HepG2 (cell line): ENCODE measurements around the gene SPACA9. TPM values are rescaled to one million over a fixed set of nuclear protein-coding genes. Genes with fewer than 3 reads are reported as not detected.

Experiments
- ATAC-seq: fragments of 200-7000 bp; cut with Tn5 transposase; 3 replicates; pipeline ENCODE4 v1.9.1; 2020; ENCODE audit warnings: mild to moderate bottlenecking, moderate library complexity
- BruUV-seq: library from RNA; stranded (reverse); fragments of 400-500 nt; replicated peaks from 2 replicates; lab custom pipeline; 2021; lab: Mats Ljungman, UMichigan
- CTCF ChIA-PET: fragments of 300-600 bp; formaldehyde crosslinking; extraction: SDS; loops from one replicate; lab custom pipeline; 2021; ENCODE audit warnings: low total read pairs, inconsistent platforms, low intra/inter-chr PET ratio; lab: Yijun Ruan, JAX
- POLR2A ChIA-PET: fragments of 350-600 bp; sonication (Branson Sonifier 250); formaldehyde crosslinking; loops from one replicate; lab custom pipeline; 2020; ENCODE audit warnings: antibody characterized with exemption, inconsistent platforms; lab: Yijun Ruan, JAX
- DNase-seq: peaks from one replicate; pipeline ENCODE4 v3.0.0-alpha.2; 2015; ENCODE audit warnings: low spot score
- FAIRE-seq: peaks from 3 replicates; lab custom pipeline; 2011; peaks lifted over from hg19 to GRCh38; lab: Jason Lieb, UNC
- H2AFZ ChIP-seq: one replicate; pipeline ENCODE4 v1.6.1; 2011; ENCODE audit warnings: low read length, inconsistent platforms
- H3K27ac ChIP-seq: fragments of 300-600 bp; 3 replicates; pipeline ENCODE4 v1.8.0; 2011; ENCODE audit warnings: mixed run types, mild to moderate bottlenecking, mixed read lengths, low read length, inconsistent platforms; ENCODE audit not compliant: insufficient read depth; ENCODE audit errors: extremely low read length
- H3K27me3 ChIP-seq, 2 experiments: fragments of 200-600 bp in 1 of 2; 2 replicates in 1 of 2; 3 replicates in 1 of 2; pipeline versions ENCODE4 v1.6.0 to v1.8.0; 2011; ENCODE audit warnings: low read length in 2 of 2, mild to moderate bottlenecking in 2 of 2, moderate library complexity in 2 of 2, inconsistent platforms in 1 of 2; ENCODE audit not compliant: insufficient read depth in 2 of 2, control insufficient read depth in 1 of 2
- H3K36me3 ChIP-seq, 2 experiments: fragments of 200-600 bp in 1 of 2; replicated peaks in 1 of 2; 2 replicates in 1 of 2; 3 replicates in 1 of 2; pipeline versions ENCODE4 v1.5.1 to v1.8.0; 2011; ENCODE audit warnings: low read length in 2 of 2, inconsistent platforms in 1 of 2; ENCODE audit not compliant: insufficient read depth in 2 of 2, control insufficient read depth in 1 of 2
- H3K4me1 ChIP-seq: 2 replicates; pipeline ENCODE4 v1.5.1; 2012; ENCODE audit warnings: low read length, inconsistent platforms; ENCODE audit not compliant: insufficient read depth
- H3K4me2 ChIP-seq: 2 replicates; pipeline ENCODE4 v1.6.0; 2011; ENCODE audit warnings: low read depth, low read length, inconsistent platforms
- H3K4me3 ChIP-seq, 3 experiments: fragments of 200-600 bp in 1 of 3; sonication (generic), shearing (Covaris generic) in 1 of 3; replicated peaks in 1 of 3; 2 replicates each; pipeline ENCODE4 v1.5.1; 2011 to 2016; ENCODE audit warnings: low read length in 3 of 3, inconsistent platforms in 2 of 3, low read depth in 2 of 3, mild to moderate bottlenecking in 2 of 3, control low read depth in 1 of 3, mixed read lengths in 1 of 3; ENCODE audit not compliant: insufficient read depth in 1 of 3
- H3K79me2 ChIP-seq: one replicate; pipeline ENCODE4 v1.6.1; 2011; ENCODE audit warnings: low read length, inconsistent platforms; ENCODE audit not compliant: insufficient read depth
- H3K9ac ChIP-seq: 2 replicates; pipeline ENCODE4 v1.6.0; 2011; ENCODE audit warnings: mild to moderate bottlenecking, low read depth, low read length, inconsistent platforms; ENCODE audit not compliant: insufficient read depth
- H3K9me3 ChIP-seq: 2 replicates; pipeline ENCODE4 v1.5.1; 2012; ENCODE audit warnings: mild to moderate bottlenecking, low read length
- H4K20me1 ChIP-seq: 2 replicates; pipeline ENCODE4 v1.6.0; 2011; ENCODE audit warnings: inconsistent platforms, mild to moderate bottlenecking, low read length, moderate library complexity; ENCODE audit not compliant: insufficient read depth
- BCLAF1 ChIP-seq: fragments of 450-650 bp; IDR thresholded peaks from 2 replicates; pipeline ENCODE4 v1.6.1; 2017; ENCODE audit warnings: mild to moderate bottlenecking
- MLXIP ChIP-seq: sonication (generic); formaldehyde crosslinking; IDR thresholded peaks from 2 replicates; pipeline ENCODE4 v1.9.0; 2021; ENCODE audit warnings: missing genetic modification reagents, borderline replicate concordance
- MTF1 ChIP-seq: sonication (generic); formaldehyde crosslinking; IDR thresholded peaks from 2 replicates; pipeline ENCODE4 v1.5.0; 2020; ENCODE audit warnings: missing genetic modification reagents
- PPARG ChIP-seq: conservative IDR thresholded peaks from 2 replicates; pipeline ENCODE4 v1.6.1; 2016; ENCODE audit warnings: missing biosample characterization, missing genetic modification reagents
- RARA ChIP-seq: IDR thresholded peaks from 2 replicates; pipeline ENCODE4 v1.6.1; 2016; ENCODE audit warnings: missing genetic modification reagents, missing compliant biosample characterization
- RFX1 ChIP-seq: fragments of 450-650 bp; IDR thresholded peaks from 2 replicates; pipeline ENCODE4 v1.6.1; 2017
- SOX13 ChIP-seq, 3 experiments: fragments of 450-650 bp in 1 of 3; sonication (generic) in 1 of 3; formaldehyde crosslinking in 1 of 3; IDR thresholded peaks in 2 of 3; conservative IDR thresholded peaks in 1 of 3; 2 replicates each; pipeline versions ENCODE4 v1.5.0 to v1.6.1; 2016 to 2020; ENCODE audit warnings: antibody characterized with exemption in 1 of 3, mild to moderate bottlenecking in 1 of 3, missing compliant biosample characterization in 1 of 3, missing genetic modification reagents in 1 of 3, moderate library complexity in 1 of 3
- ZNF136 ChIP-seq: sonication (generic); formaldehyde crosslinking; IDR thresholded peaks from 2 replicates; pipeline ENCODE4 v1.8.1; 2022; ENCODE audit warnings: low read depth, mild to moderate bottlenecking, moderate library complexity, missing genetic modification reagents
- ZNF563 ChIP-seq: sonication (generic); formaldehyde crosslinking; IDR thresholded peaks from 2 replicates; pipeline ENCODE4 v1.8.0; 2022; ENCODE audit warnings: mild to moderate bottlenecking, moderate library complexity, missing genetic modification reagents
- ZNF790 ChIP-seq: sonication (generic); formaldehyde crosslinking; IDR thresholded peaks from 2 replicates; pipeline ENCODE4 v1.8.0; 2022; ENCODE audit warnings: missing genetic modification reagents, mild to moderate bottlenecking, borderline replicate concordance
- ZSCAN22 ChIP-seq: sonication (generic); formaldehyde crosslinking; IDR thresholded peaks from 2 replicates; pipeline ENCODE4 v1.4.0; 2020; ENCODE audit warnings: mild to moderate bottlenecking, missing genetic modification reagents
- WGBS: methylation state at CpG from one replicate; pipeline ENCODE4 v1.1.6; 2017; ENCODE audit warnings: low lambda C conversion rate; 5-methylcytosine and 5-hydroxymethylcytosine counted together
- in situ Hi-C: cut with HindIII; loops from 2 replicates; pipeline ENCODE4 v1.10.0; 2017; ENCODE audit warnings: low pct_unique_long_range_greater_than_20kb; ENCODE audit not compliant: extremely low pct_ligation_motif_present
- intact Hi-C: fragments of 100-400 bp; cut with micrococcal nuclease; formaldehyde crosslinking; loops from one replicate; pipeline ENCODE4 v1.10.0; 2022; ENCODE audit not compliant: unreplicated experiment
- polyA plus RNA-seq, 8 experiments: library from polyadenylated mRNA; depleted of rRNA in 3 of 8; stranded (reverse) in 7 of 8; unstranded in 1 of 8; fragments of >200 nt; fragmentation: Illumina TruSeq in 4 of 8; extraction: Trizol in 4 of 8; gene quantifications; 2 replicates each; pipeline versions ENCODE4 v1.2.1 to v1.2.3, GENCODE V29; 2011 to 2016; ENCODE audit warnings: low read depth in 4 of 8, missing spikeins in 1 of 8, mixed read lengths in 1 of 8; ENCODE audit not compliant: insufficient read depth in 1 of 8
- total RNA-seq, 5 experiments: library from RNA; depleted of rRNA; stranded (reverse); fragments of >200 nt; fragmentation: Illumina TruSeq; extraction: Trizol; gene quantifications; 2 replicates each; pipeline ENCODE4 v1.2.3, GENCODE V29; 2016; ENCODE audit warnings: low read depth in 1 of 5
- TF ChIP-seq, protein P1 (sequence below): IDR thresholded peaks from 2 replicates; pipeline ENCODE4 v1.6.1; 2012; ENCODE audit warnings: inconsistent platforms

The SPACA9 gene
- total and polyA plus RNA-seq, 2 of the 13 experiments (the other 11 are each of a cell fraction or from before 2014, with no cell fraction given) = 0.15 to 0.38 TPM

DNA sequence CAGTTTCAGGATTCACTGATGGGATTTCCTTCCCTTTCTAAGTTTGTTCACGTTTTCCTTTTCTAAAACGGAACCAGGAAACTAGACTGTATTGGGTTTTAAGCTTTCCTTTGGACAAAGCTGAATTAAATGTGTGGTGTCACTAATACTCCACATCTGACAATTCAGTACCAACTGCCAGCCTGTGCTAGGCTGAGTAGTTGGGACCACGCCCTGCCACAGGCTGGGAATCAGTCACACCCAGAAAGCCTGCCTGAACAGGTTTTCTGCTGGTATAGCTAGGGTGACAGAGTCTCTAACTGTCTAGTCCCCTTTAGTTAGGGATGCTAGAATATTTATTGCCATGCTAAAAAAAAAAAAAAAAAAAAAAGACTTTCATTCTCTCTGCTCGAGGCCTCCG lies 15.6 kb downstream of the SPACA9 start:
- Histone ChIP-seq H3K4me1 (peaks cover 19% of the 10 kb centered on the region), H3K9ac (no peak overlapping the region), H2AFZ (no peak overlapping the region), H3K27ac (no peak overlapping the region), H3K27me3 (no peaks in the 10 kb centered on the region), H4K20me1 (no peaks in the 10 kb centered on the region; the same call in 1 of the 2 replicates), H3K9me3 (no peaks in the 10 kb centered on the region), H3K4me3 (no peak overlapping the region), H3K36me3 (peaks cover 21 to 39% of the 10 kb centered on the region in 2 experiments), H3K4me2 (no peak overlapping the region), H3K79me2 (no peaks in the 10 kb centered on the region)
- no peak for DNase-seq
- in situ Hi-C loops (no loop called here), intact Hi-C loops (no loop called here)
- BruUV-seq = no TSS peak
- ATAC-seq = no peak
- POLR2A ChIA-PET = no interaction called here
- CTCF ChIA-PET = no interaction called here
- WGBS = 93% methylated on average over 5 of the region's 5 CpGs
- FAIRE-seq = no peak
- no peak for TF ChIP-seq MLXIP (CRISPR knock-in tag)
- TF ChIP-seq PPARG = no peak
- TF ChIP-seq BCLAF1 = no peak
- TF ChIP-seq, protein P1, sequence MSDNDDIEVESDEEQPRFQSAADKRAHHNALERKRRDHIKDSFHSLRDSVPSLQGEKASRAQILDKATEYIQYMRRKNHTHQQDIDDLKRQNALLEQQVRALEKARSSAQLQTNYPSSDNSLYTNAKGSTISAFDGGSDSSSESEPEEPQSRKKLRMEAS = no peak
- no peak for TF ChIP-seq RARA (CRISPR knock-in tag)
- TF ChIP-seq ZNF136 (CRISPR knock-in tag) = no peak
- TF ChIP-seq ZNF563 (CRISPR knock-in tag) = no peak
- TF ChIP-seq MTF1 (CRISPR knock-in tag) = no peak
- no peak for TF ChIP-seq RFX1
- TF ChIP-seq ZSCAN22 (CRISPR knock-in tag) = no peak
- TF ChIP-seq SOX13 (IDR thresholded peaks at IDR 0.05) = no peak
- no peak for TF ChIP-seq SOX13 (CRISPR knock-in tag; conservative IDR thresholded peaks at IDR 0.05 in 1 of 2, IDR thresholded peaks at IDR 0.05 in 1 of 2)
- TF ChIP-seq ZNF790 (CRISPR knock-in tag) = no peak
